Measurements from ENCODE around the gene HLA-DRA. TPM values are rescaled to one million over a fixed set of nuclear protein-coding genes. Genes with fewer than 3 reads are reported as not detected.

Gene HLA-DRA
- total and polyA plus RNA-seq, 2 experiments from 2014 or later: 6.9 to 7.7 TPM

DNA sequence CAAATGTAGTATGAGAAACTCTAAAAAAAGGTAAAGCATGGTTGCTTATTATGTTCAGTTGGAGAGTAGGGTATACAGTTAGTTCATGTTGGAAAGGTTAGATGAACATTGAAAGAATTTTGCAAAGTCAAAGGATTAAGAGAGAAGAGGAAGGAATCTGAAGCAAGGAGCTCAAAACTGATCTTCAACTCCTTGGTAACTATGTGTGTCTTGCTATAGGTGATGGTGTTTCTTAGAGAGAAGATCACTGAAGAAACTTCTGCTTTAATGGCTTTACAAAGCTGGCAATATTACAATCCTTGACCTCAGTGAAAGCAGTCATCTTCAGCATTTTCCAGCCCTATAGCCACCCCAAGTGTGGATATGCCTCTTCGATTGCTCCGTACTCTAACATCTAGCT, 4.7 kb downstream of the HLA-DRA start:
- H3K27me3 Mint-ChIP-seq (ENCODE audit: insufficient read depth, low read depth, poor library complexity): no peaks in the 10 kb centered on the region
- H3K4me3 Mint-ChIP-seq: no peak overlapping the region
- TF ChIP-seq, protein P1, sequence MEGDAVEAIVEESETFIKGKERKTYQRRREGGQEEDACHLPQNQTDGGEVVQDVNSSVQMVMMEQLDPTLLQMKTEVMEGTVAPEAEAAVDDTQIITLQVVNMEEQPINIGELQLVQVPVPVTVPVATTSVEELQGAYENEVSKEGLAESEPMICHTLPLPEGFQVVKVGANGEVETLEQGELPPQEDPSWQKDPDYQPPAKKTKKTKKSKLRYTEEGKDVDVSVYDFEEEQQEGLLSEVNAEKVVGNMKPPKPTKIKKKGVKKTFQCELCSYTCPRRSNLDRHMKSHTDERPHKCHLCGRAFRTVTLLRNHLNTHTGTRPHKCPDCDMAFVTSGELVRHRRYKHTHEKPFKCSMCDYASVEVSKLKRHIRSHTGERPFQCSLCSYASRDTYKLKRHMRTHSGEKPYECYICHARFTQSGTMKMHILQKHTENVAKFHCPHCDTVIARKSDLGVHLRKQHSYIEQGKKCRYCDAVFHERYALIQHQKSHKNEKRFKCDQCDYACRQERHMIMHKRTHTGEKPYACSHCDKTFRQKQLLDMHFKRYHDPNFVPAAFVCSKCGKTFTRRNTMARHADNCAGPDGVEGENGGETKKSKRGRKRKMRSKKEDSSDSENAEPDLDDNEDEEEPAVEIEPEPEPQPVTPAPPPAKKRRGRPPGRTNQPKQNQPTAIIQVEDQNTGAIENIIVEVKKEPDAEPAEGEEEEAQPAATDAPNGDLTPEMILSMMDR (conservative IDR thresholded peaks at IDR 0.05; ENCODE audit: low read depth in 2 of 2): no peak
- no peak for TF ChIP-seq ZNF331 (CRISPR knock-in tag; IDR thresholded peaks at IDR 0.05; ENCODE audit: low read depth)
- no peak for TF ChIP-seq EZH2 (IDR thresholded peaks at IDR 0.05; ENCODE audit: low read depth, unreplicated experiment)
- TF ChIP-seq, protein P2, sequence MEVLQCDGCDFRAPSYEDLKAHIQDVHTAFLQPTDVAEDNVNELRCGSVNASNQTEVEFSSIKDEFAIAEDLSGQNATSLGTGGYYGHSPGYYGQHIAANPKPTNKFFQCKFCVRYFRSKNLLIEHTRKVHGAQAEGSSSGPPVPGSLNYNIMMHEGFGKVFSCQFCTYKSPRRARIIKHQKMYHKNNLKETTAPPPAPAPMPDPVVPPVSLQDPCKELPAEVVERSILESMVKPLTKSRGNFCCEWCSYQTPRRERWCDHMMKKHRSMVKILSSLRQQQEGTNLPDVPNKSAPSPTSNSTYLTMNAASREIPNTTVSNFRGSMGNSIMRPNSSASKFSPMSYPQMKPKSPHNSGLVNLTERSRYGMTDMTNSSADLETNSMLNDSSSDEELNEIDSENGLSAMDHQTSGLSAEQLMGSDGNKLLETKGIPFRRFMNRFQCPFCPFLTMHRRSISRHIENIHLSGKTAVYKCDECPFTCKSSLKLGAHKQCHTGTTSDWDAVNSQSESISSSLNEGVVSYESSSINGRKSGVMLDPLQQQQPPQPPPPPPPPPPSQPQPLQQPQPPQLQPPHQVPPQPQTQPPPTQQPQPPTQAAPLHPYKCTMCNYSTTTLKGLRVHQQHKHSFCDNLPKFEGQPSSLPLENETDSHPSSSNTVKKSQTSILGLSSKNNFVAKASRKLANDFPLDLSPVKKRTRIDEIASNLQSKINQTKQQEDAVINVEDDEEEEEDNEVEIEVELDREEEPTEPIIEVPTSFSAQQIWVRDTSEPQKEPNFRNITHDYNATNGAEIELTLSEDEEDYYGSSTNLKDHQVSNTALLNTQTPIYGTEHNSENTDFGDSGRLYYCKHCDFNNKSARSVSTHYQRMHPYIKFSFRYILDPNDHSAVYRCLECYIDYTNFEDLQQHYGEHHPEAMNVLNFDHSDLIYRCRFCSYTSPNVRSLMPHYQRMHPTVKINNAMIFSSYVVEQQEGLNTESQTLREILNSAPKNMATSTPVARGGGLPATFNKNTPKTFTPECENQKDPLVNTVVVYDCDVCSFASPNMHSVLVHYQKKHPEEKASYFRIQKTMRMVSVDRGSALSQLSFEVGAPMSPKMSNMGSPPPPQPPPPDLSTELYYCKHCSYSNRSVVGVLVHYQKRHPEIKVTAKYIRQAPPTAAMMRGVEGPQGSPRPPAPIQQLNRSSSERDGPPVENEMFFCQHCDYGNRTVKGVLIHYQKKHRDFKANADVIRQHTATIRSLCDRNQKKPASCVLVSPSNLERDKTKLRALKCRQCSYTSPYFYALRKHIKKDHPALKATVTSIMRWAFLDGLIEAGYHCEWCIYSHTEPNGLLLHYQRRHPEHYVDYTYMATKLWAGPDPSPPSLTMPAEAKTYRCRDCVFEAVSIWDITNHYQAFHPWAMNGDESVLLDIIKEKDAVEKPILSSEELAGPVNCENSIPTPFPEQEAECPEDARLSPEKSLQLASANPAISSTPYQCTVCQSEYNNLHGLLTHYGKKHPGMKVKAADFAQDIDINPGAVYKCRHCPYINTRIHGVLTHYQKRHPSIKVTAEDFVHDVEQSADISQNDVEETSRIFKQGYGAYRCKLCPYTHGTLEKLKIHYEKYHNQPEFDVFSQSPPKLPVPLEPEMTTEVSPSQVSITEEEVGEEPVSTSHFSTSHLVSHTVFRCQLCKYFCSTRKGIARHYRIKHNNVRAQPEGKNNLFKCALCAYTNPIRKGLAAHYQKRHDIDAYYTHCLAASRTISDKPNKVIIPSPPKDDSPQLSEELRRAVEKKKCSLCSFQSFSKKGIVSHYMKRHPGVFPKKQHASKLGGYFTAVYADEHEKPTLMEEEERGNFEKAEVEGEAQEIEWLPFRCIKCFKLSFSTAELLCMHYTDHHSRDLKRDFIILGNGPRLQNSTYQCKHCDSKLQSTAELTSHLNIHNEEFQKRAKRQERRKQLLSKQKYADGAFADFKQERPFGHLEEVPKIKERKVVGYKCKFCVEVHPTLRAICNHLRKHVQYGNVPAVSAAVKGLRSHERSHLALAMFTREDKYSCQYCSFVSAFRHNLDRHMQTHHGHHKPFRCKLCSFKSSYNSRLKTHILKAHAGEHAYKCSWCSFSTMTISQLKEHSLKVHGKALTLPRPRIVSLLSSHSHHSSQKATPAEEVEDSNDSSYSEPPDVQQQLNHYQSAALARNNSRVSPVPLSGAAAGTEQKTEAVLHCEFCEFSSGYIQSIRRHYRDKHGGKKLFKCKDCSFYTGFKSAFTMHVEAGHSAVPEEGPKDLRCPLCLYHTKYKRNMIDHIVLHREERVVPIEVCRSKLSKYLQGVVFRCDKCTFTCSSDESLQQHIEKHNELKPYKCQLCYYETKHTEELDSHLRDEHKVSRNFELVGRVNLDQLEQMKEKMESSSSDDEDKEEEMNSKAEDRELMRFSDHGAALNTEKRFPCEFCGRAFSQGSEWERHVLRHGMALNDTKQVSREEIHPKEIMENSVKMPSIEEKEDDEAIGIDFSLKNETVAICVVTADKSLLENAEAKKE (CRISPR knock-in tag; IDR thresholded peaks at IDR 0.05): no peak
- TF ChIP-seq, protein P3, sequence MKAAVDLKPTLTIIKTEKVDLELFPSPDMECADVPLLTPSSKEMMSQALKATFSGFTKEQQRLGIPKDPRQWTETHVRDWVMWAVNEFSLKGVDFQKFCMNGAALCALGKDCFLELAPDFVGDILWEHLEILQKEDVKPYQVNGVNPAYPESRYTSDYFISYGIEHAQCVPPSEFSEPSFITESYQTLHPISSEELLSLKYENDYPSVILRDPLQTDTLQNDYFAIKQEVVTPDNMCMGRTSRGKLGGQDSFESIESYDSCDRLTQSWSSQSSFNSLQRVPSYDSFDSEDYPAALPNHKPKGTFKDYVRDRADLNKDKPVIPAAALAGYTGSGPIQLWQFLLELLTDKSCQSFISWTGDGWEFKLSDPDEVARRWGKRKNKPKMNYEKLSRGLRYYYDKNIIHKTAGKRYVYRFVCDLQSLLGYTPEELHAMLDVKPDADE (IDR thresholded peaks at IDR 0.05): no peak
- TF ChIP-seq ZNF114 (CRISPR knock-in tag; IDR thresholded peaks at IDR 0.05): no peak
- TF ChIP-seq JUNB (IDR thresholded peaks at IDR 0.05; ENCODE audit: unreplicated experiment): no peak
- no peak for TF ChIP-seq EZH2phosphoT487 (IDR thresholded peaks at IDR 0.05; ENCODE audit: unreplicated experiment)
- TF ChIP-seq POLR2AphosphoS5 (IDR thresholded peaks at IDR 0.05; ENCODE audit: low read depth): no peak
- TF ChIP-seq STAT1 (IDR thresholded peaks at IDR 0.05; ENCODE audit: unreplicated experiment): no peak
- no peak for TF ChIP-seq NANOG (IDR thresholded peaks at IDR 0.05; ENCODE audit: borderline replicate concordance)
- TF ChIP-seq REST (IDR thresholded peaks at IDR 0.05; ENCODE audit: unreplicated experiment): no peak
- no peak for TF ChIP-seq CREB1 (CRISPR knock-in tag; IDR thresholded peaks at IDR 0.05; ENCODE audit: low read depth)
- H3K4me1 ChIP-seq (ENCODE audit: insufficient read depth): no peaks in the 10 kb centered on the region
- no peaks in the 10 kb centered on the region for H3F3A ChIP-seq (replicated peaks; ENCODE audit: low read depth)
- no peaks in the 10 kb centered on the region for H3K79me2 ChIP-seq (replicated peaks; ENCODE audit: insufficient read depth)
- ATAC-seq (no peak), DNase-seq (ENCODE audit: low spot score) (no peak)
- no peak overlapping the region for H3K27ac Mint-ChIP-seq
- H3K4me2 ChIP-seq: no peak overlapping the region
- H4K20me1 ChIP-seq (replicated peaks; ENCODE audit: insufficient read depth): no peaks in the 10 kb centered on the region
- 0 out of 2 replicates have a peak, but pooled peaks cover 8% of the 10 kb centered on the region for H3K9me2 ChIP-seq (ENCODE audit: insufficient read depth)
- H3K27ac ChIP-seq (ENCODE audit: low read depth): no peak overlapping the region
- H3K27me3 ChIP-seq (ENCODE audit: insufficient read depth): no peaks in the 10 kb centered on the region
- no peaks in the 10 kb centered on the region for H3K9me3 Mint-ChIP-seq
- H3K36me3 Mint-ChIP-seq (ENCODE audit: low read depth): no peaks in the 10 kb centered on the region
- no peak overlapping the region for H3K4me3 ChIP-seq
- no peak overlapping the region for H2AFZ ChIP-seq
- no peaks in the 10 kb centered on the region for H3K36me3 ChIP-seq (ENCODE audit: insufficient read depth)
- peaks cover 5% of the 10 kb centered on the region; the same call in 2 of the 3 replicates for H3K4me1 Mint-ChIP-seq

Measured in GM23338 (cell line).